Stimulated activated CD8-positive, alpha-beta memory T cell treated with anti-CD3 and anti-CD28 coated beads, Interleukin-4, amount 100 ng/mL, for 24 hours (primary cell): Measurements from ENCODE around the gene ZNF358.

Experiments
- DNase-seq: peaks from one replicate; pipeline ENCODE4 v3.0.0-alpha.2; 2020; ENCODE audit warnings: low read depth

ZNF358 gene

GRCh38 chr19:7520131-7521051 lies 4.5 kb downstream of the ZNF358 start:
- DNase-seq = no peak

DNA sequence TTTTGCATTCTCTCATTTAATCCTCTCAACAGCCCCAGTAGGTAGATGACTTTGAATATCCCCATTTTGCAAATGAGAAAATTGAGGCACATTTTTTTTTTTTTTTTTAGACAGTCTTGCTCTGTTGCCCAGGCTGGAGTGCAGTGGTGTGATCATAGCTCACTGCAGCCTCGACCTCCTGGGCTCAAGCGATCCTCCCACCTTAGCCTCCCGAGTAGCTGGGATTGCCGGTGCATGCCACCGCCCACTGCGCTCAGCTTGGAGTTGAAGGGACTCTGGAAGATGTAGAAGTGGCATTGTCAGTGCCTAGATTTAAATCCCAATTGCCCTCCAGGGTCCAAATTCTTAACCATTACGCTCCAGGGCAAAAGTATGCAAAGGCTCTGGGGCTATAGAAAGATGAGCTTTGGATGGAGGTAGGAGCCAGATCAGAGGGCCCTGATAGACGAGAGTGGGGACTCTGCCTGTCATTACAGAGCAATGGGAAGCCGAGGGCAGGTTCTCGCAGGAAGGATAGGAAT lies 5.7 kb downstream of the ZNF358 start:
- DNase-seq = no peak

GRCh38 chr19:7522072-7522922 lies 6.4 kb downstream of the ZNF358 start, which contains the start of gene MCOLN1:
TSS of gene MCOLN1 (plus strand) at chr19:7522624. CDS start at chr19:7522751, 127 bp downstream.
- DNase-seq = peak; percentile 100

- DNase-seq = no peak
These were observed 7.2 kb downstream of the ZNF358 start for GRCh38 chr19:7522923-7523667.

DNA sequence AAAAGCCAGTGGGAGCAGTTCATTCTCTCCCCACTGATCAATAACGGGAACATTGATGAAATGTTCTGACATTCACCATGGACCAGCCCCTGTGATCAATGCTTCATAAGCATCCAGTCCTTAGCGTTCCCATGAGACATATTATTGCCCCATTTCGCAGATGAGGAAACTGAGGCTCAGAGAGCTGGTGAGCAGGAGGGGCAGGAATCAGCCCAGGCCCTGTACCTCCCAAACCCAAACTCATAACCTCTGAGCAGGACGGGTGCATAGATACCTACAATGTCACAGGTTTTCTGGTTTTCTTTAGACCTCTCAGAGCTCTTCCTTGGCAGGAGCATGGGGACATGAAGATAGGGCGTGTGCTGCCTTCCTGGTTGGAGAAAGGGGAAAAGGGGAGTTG lies 8.6 kb downstream of the ZNF358 start:
- no peak for DNase-seq

DNA sequence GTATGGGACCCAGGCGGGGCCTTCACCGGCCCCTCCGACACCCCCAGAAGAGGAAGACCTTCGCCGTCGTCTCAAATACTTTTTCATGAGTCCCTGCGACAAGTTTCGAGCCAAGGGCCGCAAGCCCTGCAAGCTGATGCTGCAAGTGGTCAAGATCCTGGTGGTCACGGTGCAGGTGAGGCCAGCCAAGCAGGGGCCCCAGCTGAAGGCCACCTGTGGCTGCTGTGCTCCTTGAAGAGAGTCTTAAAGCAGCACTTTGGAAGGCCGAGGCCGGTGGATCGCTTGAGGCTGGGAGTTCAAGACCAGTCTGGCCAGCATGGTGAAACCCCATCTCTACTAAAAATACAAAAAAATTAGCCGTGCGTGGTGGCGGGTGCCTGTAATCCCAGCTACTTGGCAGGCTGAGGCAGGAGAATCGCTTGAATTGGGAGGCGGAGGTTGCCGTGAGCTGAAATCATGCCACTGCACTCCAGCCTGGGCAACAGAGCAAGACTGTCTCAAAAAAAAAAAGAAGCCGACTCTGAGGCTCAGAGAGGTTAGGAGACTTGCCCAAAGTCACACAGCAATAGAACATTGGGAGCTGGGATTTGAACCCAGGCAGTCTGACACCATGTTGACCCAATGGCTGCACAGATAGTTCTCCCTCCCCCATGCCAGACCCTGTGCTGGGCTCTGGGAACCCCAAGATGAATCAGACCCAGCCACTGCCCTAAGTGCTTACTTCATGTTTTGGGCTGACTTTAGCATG lies 9.3 kb downstream of the ZNF358 start:
- DNase-seq = no peak

DNA sequence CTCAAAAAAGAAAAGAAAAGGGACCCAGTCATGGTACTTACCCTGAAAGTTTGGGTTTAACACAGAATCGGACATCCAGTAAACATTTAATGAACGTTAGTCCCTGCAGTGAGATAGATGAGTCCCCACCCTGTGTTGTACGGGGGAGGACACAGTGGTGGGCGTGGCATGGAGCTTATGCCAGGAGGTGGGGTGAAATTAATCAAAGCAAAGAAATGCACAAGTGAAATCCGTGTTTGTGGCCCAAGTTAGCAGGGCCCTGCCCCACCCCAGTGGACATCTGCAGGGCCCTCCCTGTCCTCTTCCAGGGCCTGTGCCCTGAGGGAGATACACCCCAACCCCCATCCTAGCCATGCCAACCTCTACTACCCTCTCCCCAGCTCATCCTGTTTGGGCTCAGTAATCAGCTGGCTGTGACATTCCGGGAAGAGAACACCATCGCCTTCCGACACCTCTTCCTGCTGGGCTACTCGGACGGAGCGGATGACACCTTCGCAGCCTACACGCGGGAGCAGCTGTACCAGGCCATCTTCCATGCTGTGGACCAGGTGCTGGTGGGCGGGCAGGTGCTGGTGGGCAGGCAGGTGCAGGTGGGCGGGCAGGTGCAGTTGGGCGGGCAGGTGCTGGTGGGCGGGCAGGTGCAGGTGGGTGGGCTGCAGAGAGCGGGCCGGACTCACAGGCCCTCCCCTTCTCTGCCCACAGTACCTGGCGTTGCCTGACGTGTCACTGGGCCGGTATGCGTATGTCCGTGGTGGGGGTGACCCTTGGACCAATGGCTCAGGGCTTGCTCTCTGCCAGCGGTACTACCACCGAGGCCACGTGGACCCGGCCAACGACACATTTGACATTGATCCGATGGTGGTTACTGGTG lies 10.4 kb downstream of the ZNF358 start:
- DNase-seq = no peak

DNA sequence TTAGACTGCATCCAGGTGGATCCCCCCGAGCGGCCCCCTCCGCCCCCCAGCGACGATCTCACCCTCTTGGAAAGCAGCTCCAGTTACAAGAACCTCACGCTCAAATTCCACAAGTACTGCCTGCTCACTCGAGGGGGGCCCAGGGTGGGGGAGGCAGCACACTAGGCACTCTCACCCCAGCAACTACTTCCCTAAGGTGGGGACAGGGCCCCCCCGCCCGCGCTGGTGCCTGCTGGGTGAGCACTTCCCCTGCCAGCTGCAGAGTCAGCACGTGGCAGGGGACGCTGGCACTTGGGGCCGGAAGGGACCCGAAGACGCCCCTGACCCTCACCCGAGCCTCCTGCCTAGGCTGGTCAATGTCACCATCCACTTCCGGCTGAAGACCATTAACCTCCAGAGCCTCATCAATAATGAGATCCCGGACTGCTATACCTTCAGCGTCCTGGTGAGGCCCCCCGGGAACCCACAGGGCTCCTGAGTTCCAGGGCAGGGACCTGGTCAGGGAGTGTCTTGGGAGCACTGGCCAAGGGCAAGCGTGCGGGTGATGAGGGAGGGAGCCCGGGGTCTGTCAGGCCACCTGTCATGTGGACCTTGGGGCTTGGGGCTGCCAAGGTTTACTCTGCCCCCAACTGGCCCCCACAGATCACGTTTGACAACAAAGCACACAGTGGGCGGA lies 11.8 kb downstream of the ZNF358 start:
- no peak for DNase-seq

- no peak for DNase-seq
These were observed 12.3 kb downstream of the ZNF358 start for GRCh38 chr19:7528192-7528519.

- no peak for DNase-seq
These were observed 12.8 kb downstream of the ZNF358 start for GRCh38 chr19:7528522-7529245.

DNA sequence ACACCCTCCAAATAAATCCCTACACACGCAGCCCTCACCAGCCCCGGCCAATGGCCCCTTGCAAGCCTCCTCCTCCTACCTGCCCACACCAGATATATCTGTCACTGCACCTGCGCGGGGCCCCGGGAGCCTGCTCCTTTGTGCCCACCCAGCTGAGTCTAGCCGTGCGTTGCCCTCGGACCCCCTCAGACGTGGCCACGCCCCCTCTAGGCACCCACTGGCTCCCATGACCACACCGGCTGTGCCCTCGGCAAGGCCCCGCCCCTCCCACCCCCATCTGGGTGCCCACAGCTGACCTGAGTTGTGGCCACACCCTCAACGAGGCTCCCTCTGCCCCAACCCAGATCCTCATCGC lies 13.3 kb downstream of the ZNF358 start:
- no peak for DNase-seq

- no peak for DNase-seq
These were observed 13.9 kb downstream of the ZNF358 start for GRCh38 chr19:7529610-7530490.

- no peak for DNase-seq
These were observed 17.5 kb downstream of the ZNF358 start for GRCh38 chr19:7533281-7533885.

- DNase-seq = peak; percentile 74
These were observed 18.1 kb downstream of the ZNF358 start for GRCh38 chr19:7533925-7534480.

- DNase-seq = peak; percentile 15
These were observed 18.7 kb downstream of the ZNF358 start for GRCh38 chr19:7534531-7535046.

GRCh38 chr19:7535047-7535997 lies 19.4 kb downstream of the ZNF358 start, which contains the start of gene PNPLA6:
TSS of gene PNPLA6 (plus strand) at chr19:7535717. CDS start at chr19:7535789, 72 bp downstream.
- DNase-seq = peak; percentile 94
